ENCODE measurements around the gene ZNF460.
A peak's percentile ranks its signal among the peaks of the same experiment; 100 is the strongest.

The ZNF460 gene

GRCh38 chr19:57280962-57281400 is 696 bp downstream of the ZNF460 start:
- no peak for TF ChIP-seq ZFX (IDR thresholded peaks at IDR 0.05)
- TF ChIP-seq CTCF (conservative IDR thresholded peaks at IDR 0.05): no peak
- H3K27ac ChIP-seq: peak overlapping the region; percentile 85

GRCh38 chr19:57282011-57282643 is 1.8 kb downstream of the ZNF460 start:
- H3K27ac ChIP-seq: no peak overlapping the region
- TF ChIP-seq CTCF (conservative IDR thresholded peaks at IDR 0.05): no peak
- TF ChIP-seq ZFX (IDR thresholded peaks at IDR 0.05): no peak

- no peak overlapping the region for H3K27ac ChIP-seq
- TF ChIP-seq CTCF (conservative IDR thresholded peaks at IDR 0.05): no peak
- TF ChIP-seq ZFX (IDR thresholded peaks at IDR 0.05): no peak
Measured at GRCh38 chr19:57288373-57288772, 8.1 kb downstream of the ZNF460 start.

- TF ChIP-seq CTCF (conservative IDR thresholded peaks at IDR 0.05) (no peak), ZFX (IDR thresholded peaks at IDR 0.05) (no peak)
Measured at GRCh38 chr19:57290970-57291369, 10.7 kb downstream of the ZNF460 start.

GRCh38 chr19:57292547-57292946 is 12.3 kb downstream of the ZNF460 start:
- no peak overlapping the region for H3K27ac ChIP-seq
- TF ChIP-seq CTCF (conservative IDR thresholded peaks at IDR 0.05) (no peak), ZFX (IDR thresholded peaks at IDR 0.05) (no peak)

More at GRCh38 chr19:57290970-57291369, 10.7 kb downstream of the ZNF460 start:
- no peak overlapping the region for H3K27ac ChIP-seq

GRCh38 chr19:57293719-57294118 is 13.4 kb downstream of the ZNF460 start:
- no peak for TF ChIP-seq ZFX (IDR thresholded peaks at IDR 0.05)
- TF ChIP-seq CTCF (conservative IDR thresholded peaks at IDR 0.05): no peak
- no peak overlapping the region for H3K27ac ChIP-seq

- no peak for TF ChIP-seq ZFX (IDR thresholded peaks at IDR 0.05)
- no peak for TF ChIP-seq CTCF (conservative IDR thresholded peaks at IDR 0.05)
- H3K27ac ChIP-seq: no peak overlapping the region
Measured at GRCh38 chr19:57302020-57302465, 21.8 kb downstream of the ZNF460 start.

Measured in C4-2B (cell line).